Lower leg skin (tissue), 3 donors: ENCODE results near the gene AP3S1.

Experiments used
- CTCF ChIP-seq, 3 donors: fragments of 450-650 bp; IDR thresholded peaks; one replicate each; pipeline ENCODE4 v1.5.1; 2016; ENCODE audit warnings: antibody characterized with exemption in 3 of 3, mild to moderate bottlenecking in 3 of 3, moderate library complexity in 2 of 3
- POLR2A ChIP-seq, 2 donors: fragments of 450-650 bp; IDR thresholded peaks; one replicate each; pipeline ENCODE4 v1.6.1; 2016 to 2017; ENCODE audit warnings: antibody characterized with exemption in 2 of 2, mild to moderate bottlenecking in 1 of 2, moderate library complexity in 1 of 2

GRCh38 chr5:115795700-115796099, 46.0 kb upstream of the AP3S1 start:
- TF ChIP-seq POLR2A (IDR thresholded peaks at IDR 0.05) (no peak), CTCF (IDR thresholded peaks at IDR 0.05) (no peak)
